GM21381 (cell line): ENCODE measurements around the gene EXTL1.
"Not testable (repeated sequence)": the region's sequence is repeated elsewhere in the genome, so short reads cannot be mapped to it uniquely, and the experiment has no call there.

Experiments used
- ATAC-seq: cut with Tn5 transposase; IDR thresholded peaks from one replicate; pipeline ENCODE4 v1.9.1; 2021; ENCODE audit warnings: mild to moderate bottlenecking, moderate library complexity; ENCODE audit not compliant: unreplicated experiment

EXTL1 gene

DNA sequence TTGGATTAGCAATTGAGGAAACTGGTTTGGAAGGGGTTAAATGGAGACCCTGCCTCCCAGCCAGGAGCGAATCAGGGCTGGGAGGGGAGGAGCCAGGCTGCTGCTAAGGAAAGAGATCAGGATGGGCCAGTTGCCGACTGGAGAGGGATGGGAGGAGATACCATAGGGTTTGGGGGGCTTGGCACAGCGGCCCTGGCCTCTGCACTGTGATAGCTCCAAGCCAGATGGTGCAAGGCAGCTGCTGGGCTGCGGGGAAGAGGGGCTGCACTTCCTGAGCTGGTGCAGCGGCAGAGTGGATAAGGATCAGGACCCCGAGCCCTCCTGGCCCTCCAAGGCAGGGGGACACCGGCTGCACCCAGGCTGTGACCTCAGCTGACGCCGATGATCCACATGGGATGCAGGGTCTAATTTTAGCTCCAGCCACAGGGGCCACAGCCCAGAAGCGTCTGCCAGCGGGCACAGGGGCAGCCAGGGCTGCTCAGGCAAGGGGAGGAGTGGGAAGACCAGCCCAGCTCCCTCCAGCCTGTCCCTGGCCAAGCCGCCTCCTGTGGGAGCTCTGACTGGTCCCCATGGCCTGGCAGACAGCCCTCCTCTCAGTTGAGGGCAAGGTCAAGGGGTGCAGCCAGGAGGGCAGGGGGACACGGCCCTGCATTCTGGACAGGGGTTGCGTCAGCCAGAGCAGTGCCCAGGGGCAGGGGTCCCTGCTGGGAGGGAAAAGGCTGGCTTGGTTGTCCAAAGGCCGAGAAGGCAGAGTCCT is at the start of gene EXTL1:
TSS of gene EXTL1 (plus strand) at position 129 of the 757 bp plus-strand sequence. CDS start 872 bp downstream, outside the sequence.
- ATAC-seq = no peak

DNA sequence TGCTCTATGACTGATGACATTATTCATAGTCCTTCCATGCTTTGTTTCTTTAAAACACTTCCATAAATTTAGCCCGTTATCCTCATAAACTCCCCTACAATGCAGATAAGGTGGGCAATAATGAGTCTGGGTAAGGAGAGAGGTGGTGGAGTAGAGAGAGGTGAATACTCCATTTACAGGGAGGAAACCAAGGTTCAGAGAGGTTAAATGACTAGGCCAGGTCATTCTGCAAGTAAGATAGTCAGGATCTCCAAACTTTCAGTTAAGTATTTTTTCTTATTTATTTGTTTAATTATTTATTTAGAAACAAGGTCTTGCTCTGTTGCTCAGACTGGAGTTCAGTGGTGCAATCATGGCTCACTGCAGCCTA is 49.8 kb upstream of the EXTL1 start:
- ATAC-seq = no peak

GRCh38 chr1:25973610-25974321 is 47.8 kb upstream of the EXTL1 start:
- ATAC-seq = no peak

DNA sequence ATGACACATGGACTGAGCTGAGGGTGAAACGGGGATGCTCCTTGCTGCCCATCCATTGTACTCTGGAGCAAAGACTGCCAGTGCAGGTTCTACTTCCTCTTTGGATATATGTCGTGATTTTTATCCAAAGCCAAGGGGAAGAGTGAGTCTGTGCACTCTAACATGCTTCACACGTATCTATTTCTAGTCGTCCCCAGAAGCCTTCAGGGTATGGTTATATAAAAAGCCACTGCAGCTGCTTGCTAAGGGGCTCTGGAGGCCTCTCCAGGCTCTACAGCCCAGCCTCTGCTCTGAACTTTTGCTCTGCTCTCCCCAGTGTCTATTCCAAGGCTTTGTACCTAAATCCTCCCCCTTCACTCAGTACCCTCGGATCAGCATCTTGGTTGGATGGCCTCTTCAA is 43.8 kb upstream of the EXTL1 start:
- ATAC-seq = no peak

GRCh38 chr1:25978403-25978802 is 43.2 kb upstream of the EXTL1 start:
- no peak for ATAC-seq

DNA sequence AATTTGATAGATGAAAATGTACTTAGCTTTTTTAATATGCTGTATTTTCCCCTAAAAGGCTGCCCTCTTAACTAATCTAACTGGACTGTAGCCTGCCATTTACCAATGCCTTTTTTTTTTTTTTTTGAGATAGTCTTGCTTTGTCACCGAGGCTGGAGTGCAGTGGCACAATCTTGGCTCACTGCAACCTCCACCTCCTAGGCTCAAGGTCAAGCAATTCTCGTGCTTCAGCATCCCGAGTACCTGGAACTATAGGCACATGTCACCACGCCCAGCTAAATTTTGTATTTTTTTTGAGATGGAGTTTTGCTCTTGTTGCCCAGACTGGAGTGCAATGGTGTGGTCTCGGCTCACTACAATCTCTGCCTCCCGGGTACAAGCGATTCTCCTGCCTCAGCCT is 42.4 kb upstream of the EXTL1 start:
- ATAC-seq = no peak

DNA sequence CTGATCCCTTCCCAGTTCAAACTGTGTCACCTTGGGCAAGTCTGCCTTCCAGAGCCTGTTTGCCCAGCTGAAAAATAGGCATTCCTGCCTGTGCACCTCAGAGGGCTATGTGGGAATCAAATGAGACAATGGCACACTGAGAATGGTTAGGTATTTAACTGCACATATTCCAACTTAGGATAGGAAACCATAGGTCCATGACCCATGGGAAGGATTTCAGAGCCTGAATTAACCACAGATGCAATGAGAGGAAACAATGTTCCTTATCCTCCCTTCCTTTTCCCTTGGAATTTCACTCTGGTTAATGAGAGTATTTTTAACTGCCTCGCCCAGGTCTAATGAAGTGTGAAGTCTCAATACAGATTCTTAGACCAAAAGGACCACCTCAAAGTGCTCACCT is 36.4 kb upstream of the EXTL1 start:
- ATAC-seq = no peak

DNA sequence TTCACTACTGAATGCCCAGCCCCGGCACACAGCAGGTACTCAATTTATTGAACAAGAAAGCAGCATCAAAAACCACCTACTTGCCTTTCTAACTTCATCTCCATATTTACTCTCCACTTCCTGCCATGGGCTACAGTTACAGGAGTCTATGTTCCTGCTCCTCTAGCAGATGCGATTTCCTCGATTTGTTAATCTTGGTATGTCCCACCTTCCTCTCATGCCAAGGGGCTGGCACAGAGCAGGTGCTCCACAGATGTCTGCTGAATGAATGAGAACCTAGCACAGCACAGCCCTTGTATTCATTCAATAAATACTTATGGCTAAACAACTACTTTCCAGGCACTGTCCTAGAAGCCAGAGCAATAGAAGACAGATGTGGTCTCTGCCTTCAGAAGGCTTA is 35.9 kb upstream of the EXTL1 start:
- no peak for ATAC-seq

- ATAC-seq = not testable (repeated sequence)
Measured at GRCh38 chr1:25986773-25987172, 34.8 kb upstream of the EXTL1 start.

DNA sequence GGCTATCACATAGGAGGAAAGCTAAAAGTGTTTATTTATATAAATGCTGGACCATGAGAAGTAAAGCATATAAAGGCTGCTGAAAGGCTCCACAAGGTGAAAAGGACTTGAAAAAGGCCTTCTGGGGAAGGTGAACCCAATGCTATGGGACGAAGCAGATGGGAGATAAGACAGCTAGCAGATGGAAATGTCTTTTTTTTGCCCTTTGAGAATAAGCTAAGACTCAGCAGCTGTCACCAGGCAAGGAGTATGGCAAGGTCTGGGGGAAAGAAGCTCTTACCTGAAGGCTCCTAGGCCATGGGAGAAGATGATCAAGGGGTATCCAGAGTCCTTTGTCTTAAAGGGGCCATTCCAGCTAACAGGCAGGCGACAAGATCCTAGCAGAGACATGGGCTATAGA is 33.6 kb upstream of the EXTL1 start:
- no peak for ATAC-seq

- no peak for ATAC-seq
Measured at GRCh38 chr1:25989440-25990234, 31.9 kb upstream of the EXTL1 start.

DNA sequence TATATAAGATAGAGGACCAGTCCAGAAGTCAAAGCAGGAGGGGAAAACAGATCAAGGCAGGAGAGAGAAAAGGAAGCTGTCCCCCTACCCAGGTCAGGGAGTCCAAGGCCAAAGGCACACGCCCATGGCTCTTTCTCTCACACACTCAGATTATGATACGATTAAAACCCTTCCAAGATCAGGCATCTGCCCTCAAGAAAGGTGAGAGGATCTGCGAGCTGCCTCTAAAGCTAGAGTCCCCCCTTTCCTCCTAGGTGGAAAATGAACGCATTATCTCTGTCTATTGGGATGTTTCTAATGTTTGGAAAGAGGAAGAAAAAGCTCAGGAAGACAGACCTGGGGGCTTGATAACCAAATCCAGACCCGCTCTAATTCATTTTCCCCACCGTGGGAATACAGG is 31.3 kb upstream of the EXTL1 start:
- no peak for ATAC-seq

GRCh38 chr1:25990702-25991395 is 30.7 kb upstream of the EXTL1 start:
- no peak for ATAC-seq

DNA sequence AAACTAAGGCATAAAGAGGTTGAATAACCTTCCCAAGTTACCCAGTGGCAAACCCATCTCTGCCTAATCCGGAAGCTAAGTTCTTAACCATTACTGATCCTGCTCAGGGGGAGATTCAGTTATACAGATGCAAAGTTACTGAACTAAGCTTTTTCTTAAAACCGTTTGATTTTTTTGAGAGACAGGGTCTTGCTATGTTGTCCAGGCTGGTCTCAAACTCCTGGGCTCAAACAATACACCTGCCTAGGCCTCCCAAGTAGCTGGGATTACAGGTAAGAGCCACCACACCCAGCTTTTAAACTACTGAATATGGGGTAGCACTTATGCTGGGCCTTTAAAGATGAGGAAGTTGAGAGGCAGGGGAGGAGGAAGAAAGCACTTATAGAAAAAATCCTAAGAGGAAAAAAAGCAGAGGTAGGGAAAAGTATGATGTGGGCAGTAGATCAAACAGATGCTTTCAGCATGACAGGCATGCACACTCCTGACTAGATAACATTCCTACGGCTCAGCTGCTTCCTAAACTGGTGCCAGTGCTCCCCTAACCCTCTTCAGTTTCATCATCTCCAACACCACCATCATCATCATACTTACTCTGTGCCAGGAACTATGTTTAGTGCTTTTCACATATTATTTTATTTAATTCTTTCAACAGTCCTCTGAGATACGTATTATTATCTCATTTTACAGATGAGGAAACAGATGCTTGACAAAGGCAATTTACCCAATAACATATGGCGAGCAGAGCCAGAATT is 29.5 kb upstream of the EXTL1 start:
- no peak for ATAC-seq

- ATAC-seq = no peak
Measured at GRCh38 chr1:25992689-25993171, 28.8 kb upstream of the EXTL1 start.

DNA sequence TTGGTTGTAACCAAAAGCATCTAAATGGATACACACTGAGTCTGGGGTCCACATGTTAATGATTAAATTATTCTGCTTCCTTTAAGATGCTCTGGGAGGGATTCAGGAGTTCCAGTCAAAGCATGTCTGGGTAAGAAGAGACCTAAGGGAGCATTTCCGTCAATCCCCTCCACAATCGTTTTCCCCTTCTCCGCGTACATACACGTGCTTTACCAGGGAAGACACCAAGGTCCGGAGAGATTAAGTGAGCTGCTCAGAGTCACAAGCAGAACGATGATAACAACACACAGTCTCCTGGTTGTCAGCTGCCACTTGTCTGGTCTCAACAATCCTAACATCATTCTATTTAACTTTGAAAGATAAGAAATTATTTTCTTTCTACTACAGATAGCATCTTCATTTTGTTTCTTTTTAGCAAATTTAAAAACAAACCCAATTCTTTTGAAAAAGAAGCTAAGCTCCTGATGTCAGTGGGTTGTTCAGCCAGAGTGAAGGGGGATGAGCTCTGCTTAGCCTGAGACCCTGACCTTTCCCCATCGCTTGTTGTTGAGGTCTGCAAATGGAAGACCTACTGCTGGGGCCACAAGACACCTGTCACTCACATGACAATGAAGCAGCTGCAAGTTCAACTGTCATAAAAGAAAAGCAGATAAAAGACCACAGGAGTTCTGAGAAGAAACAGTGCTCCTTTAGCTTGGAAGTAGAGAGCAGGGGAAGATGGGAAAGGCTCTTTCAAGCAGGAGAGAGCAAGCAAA is 28.2 kb upstream of the EXTL1 start:
- ATAC-seq = no peak

DNA sequence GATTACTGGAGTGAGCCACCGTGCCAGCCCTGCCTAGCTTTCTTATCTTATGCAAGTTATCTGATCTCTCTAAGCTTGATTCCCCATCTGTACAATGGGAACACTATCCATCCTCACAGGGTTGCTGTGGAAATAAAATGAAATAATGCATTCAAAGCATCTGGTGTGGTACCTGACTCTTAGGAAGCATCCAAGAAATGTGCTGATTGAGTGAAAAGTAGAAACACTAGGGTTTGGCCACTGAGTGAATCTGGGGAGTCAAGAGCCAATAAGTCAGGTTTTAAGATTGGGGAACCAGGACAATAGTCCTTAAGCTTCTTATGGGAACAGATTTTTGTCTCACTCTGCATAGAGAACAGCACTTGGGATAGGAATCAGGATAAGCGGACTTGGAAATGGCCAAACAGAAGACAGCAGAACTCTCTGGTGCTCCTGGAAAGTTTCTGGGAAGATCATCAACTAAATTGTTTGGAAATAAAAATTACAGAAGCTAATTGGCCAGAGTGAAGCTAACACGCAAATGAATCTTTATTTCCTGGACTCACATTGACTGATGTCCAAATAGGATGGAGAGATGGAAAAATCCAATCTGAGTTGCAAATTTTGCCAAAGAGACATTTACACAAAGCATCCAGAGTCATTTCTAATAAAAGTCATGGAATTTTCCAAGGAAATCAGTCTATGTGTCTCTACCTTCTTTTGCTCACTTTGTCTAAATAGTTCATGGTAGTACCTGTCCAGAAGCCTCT is 27.0 kb upstream of the EXTL1 start:
- no peak for ATAC-seq

DNA sequence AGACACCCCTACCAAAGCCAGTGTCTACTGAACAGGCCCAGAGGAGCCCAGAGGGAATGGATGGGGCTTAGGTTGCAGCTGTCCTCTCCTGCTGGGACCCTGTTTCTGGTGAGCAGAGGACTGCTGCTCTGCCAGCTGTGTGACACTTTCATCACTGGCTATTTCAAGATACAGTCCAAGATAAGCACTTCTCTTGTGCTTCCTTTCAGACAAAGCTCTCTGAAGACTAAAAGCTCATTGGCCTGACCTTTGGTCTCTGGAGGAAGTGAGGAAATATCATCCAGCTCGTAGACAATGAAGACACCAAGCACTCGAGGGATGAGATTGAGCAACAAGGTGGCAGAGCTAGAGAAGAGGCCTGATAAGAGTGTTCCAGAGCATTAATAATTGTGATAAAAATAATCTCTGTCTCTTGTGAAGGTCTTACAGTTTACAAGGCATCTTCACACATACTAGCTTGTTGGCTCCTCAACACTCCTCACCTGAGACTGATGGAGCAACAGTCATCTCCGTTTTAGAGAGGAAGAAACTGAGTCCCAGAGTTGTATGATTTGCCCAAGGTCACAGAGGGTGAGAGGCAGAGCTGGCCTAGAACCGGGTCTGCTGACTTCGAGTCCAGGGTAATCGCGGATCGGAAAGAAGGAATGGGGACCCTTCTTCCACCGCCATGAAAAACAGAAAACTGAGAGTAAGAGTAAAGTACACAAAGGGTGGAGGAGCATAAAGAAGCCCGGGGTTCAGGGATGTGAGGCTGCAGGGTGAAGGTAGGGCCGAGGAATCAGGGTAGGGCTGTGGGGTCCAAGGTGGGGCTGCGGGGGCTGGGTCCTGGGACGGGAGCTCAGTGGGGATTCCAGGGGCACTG is 24.4 kb upstream of the EXTL1 start:
- ATAC-seq = no peak
